RWPE2 (cell line): ENCODE measurements around the gene ATF7.
"Not testable (repeated sequence)": the region's sequence is repeated elsewhere in the genome, so short reads cannot be mapped to it uniquely, and the experiment has no call there.

Experiments used
- ATAC-seq: fragments of 200-7000 bp; cut with Tn5 transposase; 3 replicates; pipeline ENCODE4 v1.9.1; 2021; ENCODE audit warnings: low read depth
- DNase-seq: peaks from one replicate; pipeline ENCODE4 v3.0.0-alpha.2; 2020; ENCODE audit warnings: low spot score
- H3K27ac ChIP-seq: fragments of 450-650 bp; 2 replicates; pipeline ENCODE4 v1.5.1; 2017; ENCODE audit warnings: mild to moderate bottlenecking; ENCODE audit not compliant: poor library complexity, severe bottlenecking
- H3K27me3 ChIP-seq: fragments of 250-450 bp; sonication (Bioruptor Pico); 2 replicates; pipeline ENCODE4 v1.5.1; 2021; ENCODE audit warnings: mild to moderate bottlenecking, moderate library complexity; ENCODE audit not compliant: insufficient read depth, poor library complexity, severe bottlenecking
- H3K36me3 ChIP-seq: fragments of 250-450 bp; sonication (Bioruptor Pico); 2 replicates; pipeline ENCODE4 v1.5.1; 2020; ENCODE audit warnings: low read depth, mild to moderate bottlenecking, moderate library complexity
- H3K4me1 ChIP-seq: fragments of 250-450 bp; sonication (Bioruptor Pico); 2 replicates; pipeline ENCODE4 v1.5.1; 2021; ENCODE audit warnings: mild to moderate bottlenecking, moderate library complexity; ENCODE audit not compliant: insufficient read depth, poor library complexity, severe bottlenecking
- H3K4me3 ChIP-seq: fragments of 250-450 bp; sonication (Bioruptor Pico); 2 replicates; pipeline ENCODE4 v1.5.1; 2021; ENCODE audit warnings: mild to moderate bottlenecking, moderate library complexity; ENCODE audit not compliant: severe bottlenecking
- H3K9me3 ChIP-seq: fragments of 250-450 bp; sonication (Bioruptor Pico); 2 replicates; pipeline ENCODE4 v1.5.1; 2021; ENCODE audit warnings: mild to moderate bottlenecking, moderate library complexity; ENCODE audit not compliant: severe bottlenecking
- CTCF ChIP-seq: fragments of 450-650 bp; IDR thresholded peaks from one replicate; pipeline ENCODE4 v1.5.1; 2017; ENCODE audit warnings: mild to moderate bottlenecking, moderate library complexity; ENCODE audit not compliant: poor library complexity, severe bottlenecking

ATF7 gene

GRCh38 chr12:53481939-53482586, 144.1 kb downstream of the ATF7 start:
- Histone ChIP-seq H3K4me1 (peaks cover 4% of the 10 kb centered on the region), H3K27ac (peak overlapping the region; percentile 26), H3K27me3 (no peaks in the 10 kb centered on the region), H3K36me3 (peaks cover 91% of the 10 kb centered on the region), H3K9me3 (no peaks in the 10 kb centered on the region), H3K4me3 (no peak overlapping the region)
- no peak for DNase-seq
- no peak for TF ChIP-seq CTCF
- ATAC-seq, result peak; percentile 29; the same call in 2 of the 3 replicates

- DNase-seq, H3K27me3 ChIP-seq, H3K9me3 ChIP-seq, H3K4me1 ChIP-seq, H3K4me3 ChIP-seq, ATAC-seq: not testable (repeated sequence)
- H3K36me3 ChIP-seq, result peaks cover 96% of the 10 kb centered on the region
- H3K27ac ChIP-seq, result peak overlapping the region; percentile 26
Measured at GRCh38 chr12:53481458-53481857, 144.7 kb downstream of the ATF7 start.

GRCh38 chr12:53480491-53481442, 145.4 kb downstream of the ATF7 start:
- DNase-seq (no peak), ATAC-seq (peak; percentile 9; the same call in 1 of the 3 replicates)
- no peak for TF ChIP-seq CTCF
- H3K4me1 ChIP-seq, result peaks cover 7% of the 10 kb centered on the region
- peak overlapping the region; percentile 26 for H3K27ac ChIP-seq
- H3K36me3 ChIP-seq, result peaks cover 96% of the 10 kb centered on the region
- no peaks in the 10 kb centered on the region for H3K9me3 ChIP-seq
- H3K27me3 ChIP-seq, result no peaks in the 10 kb centered on the region
- H3K4me3 ChIP-seq, result no peak overlapping the region

- H3K27me3 ChIP-seq, result no peaks in the 10 kb centered on the region
- no peak for TF ChIP-seq CTCF
- peaks cover 7% of the 10 kb centered on the region for H3K4me1 ChIP-seq
- H3K4me3 ChIP-seq, result no peak overlapping the region
- no peak for DNase-seq
- H3K36me3 ChIP-seq, result peaks cover 96% of the 10 kb centered on the region
- H3K9me3 ChIP-seq, result no peaks in the 10 kb centered on the region
- H3K27ac ChIP-seq, result peak overlapping the region; percentile 11
- ATAC-seq, result no peak
Measured at GRCh38 chr12:53479331-53479730, 146.9 kb downstream of the ATF7 start.

GRCh38 chr12:53478865-53479264, 147.3 kb downstream of the ATF7 start:
- ATAC-seq (no peak), DNase-seq (no peak)
- TF ChIP-seq CTCF, result no peak
- Histone ChIP-seq H3K27me3 (no peaks in the 10 kb centered on the region), H3K36me3 (peaks cover 97% of the 10 kb centered on the region), H3K4me1 (peaks cover 7% of the 10 kb centered on the region), H3K9me3 (no peaks in the 10 kb centered on the region), H3K27ac (peak overlapping the region; percentile 11), H3K4me3 (no peak overlapping the region)
